ENCODE measurements around the gene SLAMF8. TPM values are rescaled to one million over a fixed set of nuclear protein-coding genes. Genes with fewer than 3 reads are reported as not detected.
A peak's percentile ranks its signal among the peaks of the same experiment; 100 is the strongest.

Gene SLAMF8
- total RNA-seq, 1 experiment from 2014 or later = not detected

DNA sequence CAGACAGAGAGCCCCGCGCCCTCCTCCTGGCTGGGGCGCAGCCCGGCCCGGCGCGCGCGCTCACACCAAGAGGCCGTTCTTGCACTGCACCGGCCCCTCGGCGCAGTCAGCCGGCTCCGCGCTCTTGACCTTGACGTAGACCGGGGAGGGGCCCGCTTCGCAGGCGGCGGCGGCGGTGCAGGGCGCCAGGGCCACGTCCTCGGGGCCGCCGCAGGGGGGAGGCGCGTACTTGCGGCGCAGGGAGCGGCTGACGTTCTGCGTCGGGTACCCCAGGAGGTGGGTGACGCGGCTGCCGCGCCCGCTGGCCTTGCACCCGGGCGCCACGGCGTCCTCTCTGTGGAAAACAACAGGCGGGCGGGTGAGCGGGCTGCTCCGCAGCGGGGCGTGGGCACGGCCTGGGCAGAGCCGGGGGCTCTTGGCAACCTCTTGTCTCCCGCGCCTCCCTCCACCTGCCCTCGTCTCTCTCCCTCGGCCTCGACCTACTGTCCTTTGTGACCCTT is 28.1 kb downstream of the SLAMF8 start (continued):
- TF ChIP-seq, protein P1, sequence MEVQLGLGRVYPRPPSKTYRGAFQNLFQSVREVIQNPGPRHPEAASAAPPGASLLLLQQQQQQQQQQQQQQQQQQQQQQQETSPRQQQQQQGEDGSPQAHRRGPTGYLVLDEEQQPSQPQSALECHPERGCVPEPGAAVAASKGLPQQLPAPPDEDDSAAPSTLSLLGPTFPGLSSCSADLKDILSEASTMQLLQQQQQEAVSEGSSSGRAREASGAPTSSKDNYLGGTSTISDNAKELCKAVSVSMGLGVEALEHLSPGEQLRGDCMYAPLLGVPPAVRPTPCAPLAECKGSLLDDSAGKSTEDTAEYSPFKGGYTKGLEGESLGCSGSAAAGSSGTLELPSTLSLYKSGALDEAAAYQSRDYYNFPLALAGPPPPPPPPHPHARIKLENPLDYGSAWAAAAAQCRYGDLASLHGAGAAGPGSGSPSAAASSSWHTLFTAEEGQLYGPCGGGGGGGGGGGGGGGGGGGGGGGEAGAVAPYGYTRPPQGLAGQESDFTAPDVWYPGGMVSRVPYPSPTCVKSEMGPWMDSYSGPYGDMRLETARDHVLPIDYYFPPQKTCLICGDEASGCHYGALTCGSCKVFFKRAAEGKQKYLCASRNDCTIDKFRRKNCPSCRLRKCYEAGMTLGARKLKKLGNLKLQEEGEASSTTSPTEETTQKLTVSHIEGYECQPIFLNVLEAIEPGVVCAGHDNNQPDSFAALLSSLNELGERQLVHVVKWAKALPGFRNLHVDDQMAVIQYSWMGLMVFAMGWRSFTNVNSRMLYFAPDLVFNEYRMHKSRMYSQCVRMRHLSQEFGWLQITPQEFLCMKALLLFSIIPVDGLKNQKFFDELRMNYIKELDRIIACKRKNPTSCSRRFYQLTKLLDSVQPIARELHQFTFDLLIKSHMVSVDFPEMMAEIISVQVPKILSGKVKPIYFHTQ (CRISPR knock-in tag; IDR thresholded peaks at IDR 0.05) = no peak
- TF ChIP-seq ATF1 (CRISPR knock-in tag; IDR thresholded peaks at IDR 0.05) (no peak), ZNF219 (CRISPR knock-in tag; IDR thresholded peaks at IDR 0.05; ENCODE audit: borderline replicate concordance) (no peak), RORB (CRISPR knock-in tag; IDR thresholded peaks at IDR 0.05) (no peak), RELA (CRISPR knock-in tag; IDR thresholded peaks at IDR 0.05; ENCODE audit: borderline replicate concordance) (peak; percentile 33; the same call in 1 of the 2 replicates), PREB (CRISPR knock-in tag; IDR thresholded peaks at IDR 0.05; ENCODE audit: borderline replicate concordance) (no peak), FOXK1 (CRISPR knock-in tag; IDR thresholded peaks at IDR 0.05) (no peak), MXD4 (CRISPR knock-in tag; IDR thresholded peaks at IDR 0.05; ENCODE audit: borderline replicate concordance) (no peak), ARID4B (CRISPR knock-in tag; IDR thresholded peaks at IDR 0.05; ENCODE audit: borderline replicate concordance) (no peak), HMGA2 (CRISPR knock-in tag; IDR thresholded peaks at IDR 0.05) (no peak), GRHL2 (CRISPR knock-in tag; IDR thresholded peaks at IDR 0.05; ENCODE audit: insufficient replicate concordance, severe bottlenecking) (no peak), AFF4 (CRISPR knock-in tag; IDR thresholded peaks at IDR 0.05; ENCODE audit: borderline replicate concordance) (no peak), TP53 (CRISPR knock-in tag; IDR thresholded peaks at IDR 0.05) (0 out of 2 replicates have a peak, but pooled peaks have one; percentile 35), ESRRA (CRISPR knock-in tag; IDR thresholded peaks at IDR 0.05; ENCODE audit: borderline replicate concordance) (0 out of 2 replicates have a peak, but pooled peaks have one; percentile 45), CREB1 (CRISPR knock-in tag; IDR thresholded peaks at IDR 0.05) (no peak), GTF2I (CRISPR knock-in tag; conservative IDR thresholded peaks at IDR 0.05) (no peak)
- TF ChIP-seq, protein P2, sequence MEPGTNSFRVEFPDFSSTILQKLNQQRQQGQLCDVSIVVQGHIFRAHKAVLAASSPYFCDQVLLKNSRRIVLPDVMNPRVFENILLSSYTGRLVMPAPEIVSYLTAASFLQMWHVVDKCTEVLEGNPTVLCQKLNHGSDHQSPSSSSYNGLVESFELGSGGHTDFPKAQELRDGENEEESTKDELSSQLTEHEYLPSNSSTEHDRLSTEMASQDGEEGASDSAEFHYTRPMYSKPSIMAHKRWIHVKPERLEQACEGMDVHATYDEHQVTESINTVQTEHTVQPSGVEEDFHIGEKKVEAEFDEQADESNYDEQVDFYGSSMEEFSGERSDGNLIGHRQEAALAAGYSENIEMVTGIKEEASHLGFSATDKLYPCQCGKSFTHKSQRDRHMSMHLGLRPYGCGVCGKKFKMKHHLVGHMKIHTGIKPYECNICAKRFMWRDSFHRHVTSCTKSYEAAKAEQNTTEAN (CRISPR knock-in tag; IDR thresholded peaks at IDR 0.05) = no peak
- TF ChIP-seq, protein P3, sequence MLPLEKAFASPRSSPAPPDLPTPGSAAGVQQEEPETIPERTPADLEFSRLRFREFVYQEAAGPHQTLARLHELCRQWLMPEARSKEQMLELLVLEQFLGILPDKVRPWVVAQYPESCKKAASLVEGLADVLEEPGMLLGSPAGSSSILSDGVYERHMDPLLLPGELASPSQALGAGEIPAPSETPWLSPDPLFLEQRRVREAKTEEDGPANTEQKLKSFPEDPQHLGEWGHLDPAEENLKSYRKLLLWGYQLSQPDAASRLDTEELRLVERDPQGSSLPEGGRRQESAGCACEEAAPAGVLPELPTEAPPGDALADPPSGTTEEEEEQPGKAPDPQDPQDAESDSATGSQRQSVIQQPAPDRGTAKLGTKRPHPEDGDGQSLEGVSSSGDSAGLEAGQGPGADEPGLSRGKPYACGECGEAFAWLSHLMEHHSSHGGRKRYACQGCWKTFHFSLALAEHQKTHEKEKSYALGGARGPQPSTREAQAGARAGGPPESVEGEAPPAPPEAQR (CRISPR knock-in tag; IDR thresholded peaks at IDR 0.05) = no peak
- TF ChIP-seq, protein P4, sequence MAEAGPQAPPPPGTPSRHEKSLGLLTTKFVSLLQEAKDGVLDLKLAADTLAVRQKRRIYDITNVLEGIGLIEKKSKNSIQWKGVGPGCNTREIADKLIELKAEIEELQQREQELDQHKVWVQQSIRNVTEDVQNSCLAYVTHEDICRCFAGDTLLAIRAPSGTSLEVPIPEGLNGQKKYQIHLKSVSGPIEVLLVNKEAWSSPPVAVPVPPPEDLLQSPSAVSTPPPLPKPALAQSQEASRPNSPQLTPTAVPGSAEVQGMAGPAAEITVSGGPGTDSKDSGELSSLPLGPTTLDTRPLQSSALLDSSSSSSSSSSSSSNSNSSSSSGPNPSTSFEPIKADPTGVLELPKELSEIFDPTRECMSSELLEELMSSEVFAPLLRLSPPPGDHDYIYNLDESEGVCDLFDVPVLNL (CRISPR knock-in tag; IDR thresholded peaks at IDR 0.05; ENCODE audit: borderline replicate concordance, low read depth) = no peak; the same call in 1 of the 2 replicates
- TF ChIP-seq, protein P5, sequence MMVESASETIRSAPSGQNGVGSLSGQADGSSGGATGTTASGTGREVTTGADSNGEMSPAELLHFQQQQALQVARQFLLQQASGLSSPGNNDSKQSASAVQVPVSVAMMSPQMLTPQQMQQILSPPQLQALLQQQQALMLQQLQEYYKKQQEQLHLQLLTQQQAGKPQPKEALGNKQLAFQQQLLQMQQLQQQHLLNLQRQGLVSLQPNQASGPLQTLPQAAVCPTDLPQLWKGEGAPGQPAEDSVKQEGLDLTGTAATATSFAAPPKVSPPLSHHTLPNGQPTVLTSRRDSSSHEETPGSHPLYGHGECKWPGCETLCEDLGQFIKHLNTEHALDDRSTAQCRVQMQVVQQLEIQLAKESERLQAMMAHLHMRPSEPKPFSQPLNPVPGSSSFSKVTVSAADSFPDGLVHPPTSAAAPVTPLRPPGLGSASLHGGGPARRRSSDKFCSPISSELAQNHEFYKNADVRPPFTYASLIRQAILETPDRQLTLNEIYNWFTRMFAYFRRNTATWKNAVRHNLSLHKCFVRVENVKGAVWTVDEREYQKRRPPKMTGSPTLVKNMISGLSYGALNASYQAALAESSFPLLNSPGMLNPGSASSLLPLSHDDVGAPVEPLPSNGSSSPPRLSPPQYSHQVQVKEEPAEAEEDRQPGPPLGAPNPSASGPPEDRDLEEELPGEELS (CRISPR knock-in tag; IDR thresholded peaks at IDR 0.05) = no peak
